Mucosa of rectum (tissue), 2 donors: ENCODE measurements around the gene TNKS1BP1.

Experiments used
- H3K27ac ChIP-seq, 2 donors: one replicate each; pipeline ENCODE4 v1.7.0; 2013; ENCODE audit warnings: inconsistent platforms in 2 of 2, low read depth in 2 of 2, low read length in 2 of 2
- H3K27me3 ChIP-seq, 2 donors: one replicate each; pipeline ENCODE4 v1.7.0; 2013; ENCODE audit warnings: low read length in 2 of 2; ENCODE audit not compliant: control insufficient read depth in 2 of 2, insufficient read depth in 2 of 2
- H3K36me3 ChIP-seq, 2 donors: one replicate each; pipeline ENCODE4 v1.7.0; 2013; ENCODE audit warnings: low read length in 2 of 2; ENCODE audit not compliant: control insufficient read depth in 2 of 2, insufficient read depth in 2 of 2
- H3K4me1 ChIP-seq, 2 donors: one replicate each; pipeline ENCODE4 v1.7.0; 2013; ENCODE audit warnings: low read length in 2 of 2, mild to moderate bottlenecking in 1 of 2; ENCODE audit not compliant: control insufficient read depth in 2 of 2, insufficient read depth in 2 of 2
- H3K4me3 ChIP-seq, 2 donors: one replicate each; pipeline ENCODE4 v1.7.0; 2013; ENCODE audit warnings: low read length in 2 of 2
- H3K9ac ChIP-seq, 2 donors: one replicate each; pipeline ENCODE4 v1.7.0; 2013; ENCODE audit warnings: low read length in 2 of 2, low read depth in 1 of 2, mild to moderate bottlenecking in 1 of 2
- H3K9me3 ChIP-seq, 2 donors: one replicate each; pipeline ENCODE4 v1.7.0; 2013; ENCODE audit warnings: low read length in 2 of 2; ENCODE audit not compliant: control insufficient read depth in 2 of 2
- donor health status: healthy.
- donor health status: Normal muscosa, but diverticular disease.

Gene TNKS1BP1

GRCh38 chr11:57353852-57354251 is 29.1 kb upstream of the TNKS1BP1 start:
- Histone ChIP-seq H3K36me3 (no peaks in the 10 kb centered on the region), H3K9ac (no peak overlapping the region), H3K9me3 (no peaks in the 10 kb centered on the region), H3K27me3 (peaks cover 0 to 3% of the 10 kb centered on the region in 2 donors), H3K4me3 (no peak overlapping the region), H3K4me1 (no peaks in the 10 kb centered on the region), H3K27ac (no peak overlapping the region)

GRCh38 chr11:57353446-57353845 is 28.7 kb upstream of the TNKS1BP1 start:
- Histone ChIP-seq H3K27me3 (peaks cover 0 to 3% of the 10 kb centered on the region in 2 donors), H3K4me3 (no peak overlapping the region), H3K9ac (no peak overlapping the region), H3K4me1 (no peaks in the 10 kb centered on the region), H3K27ac (no peak overlapping the region), H3K9me3 (no peaks in the 10 kb centered on the region), H3K36me3 (no peaks in the 10 kb centered on the region)

- no peaks in the 10 kb centered on the region for H3K9me3 ChIP-seq
- no peak overlapping the region for H3K4me3 ChIP-seq
- no peaks in the 10 kb centered on the region for H3K36me3 ChIP-seq
- no peaks in the 10 kb centered on the region for H3K4me1 ChIP-seq
- no peak overlapping the region for H3K27ac ChIP-seq
- no peak overlapping the region for H3K9ac ChIP-seq
- peaks cover 0 to 3% of the 10 kb centered on the region in 2 donors for H3K27me3 ChIP-seq
These were observed 28.3 kb upstream of the TNKS1BP1 start for GRCh38 chr11:57353036-57353435.

GRCh38 chr11:57349491-57350274 is 24.9 kb upstream of the TNKS1BP1 start:
- no peak overlapping the region for H3K27ac ChIP-seq
- H3K9me3 ChIP-seq, result no peaks in the 10 kb centered on the region
- no peak overlapping the region for H3K4me3 ChIP-seq
- H3K36me3 ChIP-seq, result no peaks in the 10 kb centered on the region
- no peak overlapping the region for H3K9ac ChIP-seq
- no peaks in the 10 kb centered on the region for H3K4me1 ChIP-seq
- peaks cover 0 to 3% of the 10 kb centered on the region in 2 donors for H3K27me3 ChIP-seq

- no peaks in the 10 kb centered on the region for H3K36me3 ChIP-seq
- no peaks in the 10 kb centered on the region for H3K9me3 ChIP-seq
- H3K27me3 ChIP-seq, result peaks cover 0 to 3% of the 10 kb centered on the region in 2 donors
- H3K27ac ChIP-seq, result no peak overlapping the region
- H3K9ac ChIP-seq, result no peak overlapping the region
- no peak overlapping the region for H3K4me3 ChIP-seq
- H3K4me1 ChIP-seq, result no peaks in the 10 kb centered on the region
These were observed 24.0 kb upstream of the TNKS1BP1 start for GRCh38 chr11:57348636-57349313.

GRCh38 chr11:57348052-57348451 is 23.3 kb upstream of the TNKS1BP1 start:
- H3K4me3 ChIP-seq, result no peak overlapping the region
- no peaks in the 10 kb centered on the region for H3K9me3 ChIP-seq
- H3K9ac ChIP-seq, result no peak overlapping the region
- no peaks in the 10 kb centered on the region for H3K4me1 ChIP-seq
- H3K27me3 ChIP-seq, result peaks cover 0 to 3% of the 10 kb centered on the region in 2 donors
- no peaks in the 10 kb centered on the region for H3K36me3 ChIP-seq
- H3K27ac ChIP-seq, result no peak overlapping the region

GRCh38 chr11:57347336-57347735 is 22.6 kb upstream of the TNKS1BP1 start:
- H3K27ac ChIP-seq, result no peak overlapping the region
- no peaks in the 10 kb centered on the region for H3K4me1 ChIP-seq
- H3K36me3 ChIP-seq, result no peaks in the 10 kb centered on the region
- H3K9me3 ChIP-seq, result no peaks in the 10 kb centered on the region
- H3K9ac ChIP-seq, result no peak overlapping the region
- H3K27me3 ChIP-seq, result no peaks in the 10 kb centered on the region
- H3K4me3 ChIP-seq, result no peak overlapping the region

- no peak overlapping the region for H3K27ac ChIP-seq
- H3K4me1 ChIP-seq, result no peaks in the 10 kb centered on the region
- H3K27me3 ChIP-seq, result no peaks in the 10 kb centered on the region
- no peak overlapping the region for H3K4me3 ChIP-seq
- H3K9ac ChIP-seq, result peak overlapping the region in 1 of 2 donors; percentile 8
- H3K9me3 ChIP-seq, result no peaks in the 10 kb centered on the region
- H3K36me3 ChIP-seq, result no peaks in the 10 kb centered on the region
These were observed 20.9 kb upstream of the TNKS1BP1 start for GRCh38 chr11:57345555-57346211.

GRCh38 chr11:57344826-57345225 is 20.1 kb upstream of the TNKS1BP1 start:
- H3K9ac ChIP-seq, result peak overlapping the region in 1 of 2 donors; percentile 8
- H3K27ac ChIP-seq, result no peak overlapping the region
- H3K27me3 ChIP-seq, result no peaks in the 10 kb centered on the region
- no peak overlapping the region for H3K4me3 ChIP-seq
- no peaks in the 10 kb centered on the region for H3K4me1 ChIP-seq
- no peaks in the 10 kb centered on the region for H3K36me3 ChIP-seq
- H3K9me3 ChIP-seq, result no peaks in the 10 kb centered on the region

- Histone ChIP-seq H3K36me3 (no peaks in the 10 kb centered on the region), H3K9me3 (no peaks in the 10 kb centered on the region), H3K27ac (no peak overlapping the region), H3K4me3 (no peak overlapping the region), H3K9ac (no peak overlapping the region), H3K4me1 (no peaks in the 10 kb centered on the region), H3K27me3 (no peaks in the 10 kb centered on the region)
These were observed 19.1 kb upstream of the TNKS1BP1 start for GRCh38 chr11:57343825-57344224.
